Stimulated activated memory B cell treated with anti-CD40 and anti-IgM and Interleukin-4, amounts not matched to agents 10 μg/mL and 1 μg/mL and 100 μg/mL, for 72 hours (primary cell): ENCODE results near the gene PRSS21.

Experiments
- ATAC-seq: fragments of 150-1000 bp; cut with Tn5 transposase; 2 replicates; pipeline ENCODE4 v1.10.0; 2021
- H3K27ac Mint-ChIP-seq: one replicate; pipeline ENCODE4 v1.8.0; 2022; ENCODE audit warnings: mild to moderate bottlenecking, mixed read lengths
- H3K27me3 Mint-ChIP-seq: one replicate; pipeline ENCODE4 v1.8.0; 2022; ENCODE audit warnings: mixed read lengths
- H3K36me3 Mint-ChIP-seq: one replicate; pipeline ENCODE4 v1.8.0; 2022; ENCODE audit warnings: mixed read lengths
- H3K4me1 Mint-ChIP-seq: one replicate; pipeline ENCODE4 v1.8.0; 2022; ENCODE audit warnings: mixed read lengths
- H3K4me3 Mint-ChIP-seq: one replicate; pipeline ENCODE4 v1.8.0; 2022; ENCODE audit warnings: mild to moderate bottlenecking, moderate library complexity, mixed read lengths
- H3K9me3 Mint-ChIP-seq: one replicate; pipeline ENCODE4 v1.8.0; 2022; ENCODE audit warnings: mixed read lengths

The PRSS21 gene

GRCh38 chr16:2839650-2840450 is 22.8 kb downstream of the PRSS21 start:
- H3K4me3 Mint-ChIP-seq, result no peak overlapping the region
- no peak overlapping the region for H3K27ac Mint-ChIP-seq
- peaks cover 10% of the 10 kb centered on the region for H3K4me1 Mint-ChIP-seq
- no peaks in the 10 kb centered on the region for H3K9me3 Mint-ChIP-seq
- H3K36me3 Mint-ChIP-seq, result no peaks in the 10 kb centered on the region
- no peak for ATAC-seq
- peaks cover 39% of the 10 kb centered on the region for H3K27me3 Mint-ChIP-seq

- H3K27me3 Mint-ChIP-seq, result peaks cover 28% of the 10 kb centered on the region
- H3K36me3 Mint-ChIP-seq, result no peaks in the 10 kb centered on the region
- ATAC-seq, result no peak
- no peaks in the 10 kb centered on the region for H3K9me3 Mint-ChIP-seq
- no peak overlapping the region for H3K27ac Mint-ChIP-seq
- H3K4me1 Mint-ChIP-seq, result peaks cover 10% of the 10 kb centered on the region
- no peak overlapping the region for H3K4me3 Mint-ChIP-seq
Observed at GRCh38 chr16:2840914-2841313, 23.9 kb downstream of the PRSS21 start.

GRCh38 chr16:2841606-2842339 is 24.7 kb downstream of the PRSS21 start:
- peaks cover 10% of the 10 kb centered on the region for H3K4me1 Mint-ChIP-seq
- no peaks in the 10 kb centered on the region for H3K9me3 Mint-ChIP-seq
- peak overlapping the region; percentile 45 for H3K27ac Mint-ChIP-seq
- no peak for ATAC-seq
- H3K36me3 Mint-ChIP-seq, result no peaks in the 10 kb centered on the region
- H3K27me3 Mint-ChIP-seq, result peaks cover 27% of the 10 kb centered on the region
- H3K4me3 Mint-ChIP-seq, result peak overlapping the region; percentile 63

- H3K4me3 Mint-ChIP-seq, result peak overlapping the region; percentile 63
- no peaks in the 10 kb centered on the region for H3K9me3 Mint-ChIP-seq
- H3K4me1 Mint-ChIP-seq, result peaks cover 10% of the 10 kb centered on the region
- no peaks in the 10 kb centered on the region for H3K36me3 Mint-ChIP-seq
- ATAC-seq, result peak; percentile 59
- peak overlapping the region; percentile 45 for H3K27ac Mint-ChIP-seq
- H3K27me3 Mint-ChIP-seq, result peaks cover 27% of the 10 kb centered on the region
Observed at GRCh38 chr16:2842340-2843000, 25.4 kb downstream of the PRSS21 start.

- H3K4me1 Mint-ChIP-seq, result peaks cover 10% of the 10 kb centered on the region
- H3K9me3 Mint-ChIP-seq, result no peaks in the 10 kb centered on the region
- no peak for ATAC-seq
- no peak overlapping the region for H3K27ac Mint-ChIP-seq
- H3K4me3 Mint-ChIP-seq, result no peak overlapping the region
- H3K36me3 Mint-ChIP-seq, result no peaks in the 10 kb centered on the region
- peaks cover 19% of the 10 kb centered on the region for H3K27me3 Mint-ChIP-seq
Observed at GRCh38 chr16:2843526-2843925, 26.5 kb downstream of the PRSS21 start.

- peaks cover 33% of the 10 kb centered on the region for H3K27me3 Mint-ChIP-seq
- H3K27ac Mint-ChIP-seq, result no peak overlapping the region
- no peaks in the 10 kb centered on the region for H3K9me3 Mint-ChIP-seq
- peaks cover 10% of the 10 kb centered on the region for H3K4me1 Mint-ChIP-seq
- no peaks in the 10 kb centered on the region for H3K36me3 Mint-ChIP-seq
- no peak overlapping the region for H3K4me3 Mint-ChIP-seq
- ATAC-seq, result no peak
Observed at GRCh38 chr16:2845116-2845515, 28.1 kb downstream of the PRSS21 start.

- no peak overlapping the region for H3K27ac Mint-ChIP-seq
- H3K9me3 Mint-ChIP-seq, result no peaks in the 10 kb centered on the region
- ATAC-seq, result no peak
- H3K27me3 Mint-ChIP-seq, result peaks cover 43% of the 10 kb centered on the region
- no peaks in the 10 kb centered on the region for H3K36me3 Mint-ChIP-seq
- no peak overlapping the region for H3K4me3 Mint-ChIP-seq
- peaks cover 10% of the 10 kb centered on the region for H3K4me1 Mint-ChIP-seq
Observed at GRCh38 chr16:2846511-2847310, 29.7 kb downstream of the PRSS21 start.

GRCh38 chr16:2848933-2849725 is 32.1 kb downstream of the PRSS21 start:
- Mint-ChIP-seq H3K4me1 (no peaks in the 10 kb centered on the region), H3K27me3 (peaks cover 45% of the 10 kb centered on the region), H3K27ac (no peak overlapping the region)

GRCh38 chr16:2852003-2852730 is 35.1 kb downstream of the PRSS21 start:
- Mint-ChIP-seq H3K9me3 (peaks cover 14% of the 10 kb centered on the region), H3K4me1 (no peaks in the 10 kb centered on the region), H3K4me3 (no peak overlapping the region)

More at GRCh38 chr16:2848933-2849725, 32.1 kb downstream of the PRSS21 start:
- no peak overlapping the region for H3K4me3 Mint-ChIP-seq
- peaks cover 1% of the 10 kb centered on the region for H3K36me3 Mint-ChIP-seq
- H3K9me3 Mint-ChIP-seq, result peaks cover 2% of the 10 kb centered on the region
- ATAC-seq, result no peak

GRCh38 chr16:2852731-2853507 is 35.9 kb downstream of the PRSS21 start:
- Mint-ChIP-seq H3K27ac (no peak overlapping the region), H3K4me1 (peaks cover 6% of the 10 kb centered on the region), H3K27me3 (peaks cover 67% of the 10 kb centered on the region), H3K4me3 (no peak overlapping the region), H3K36me3 (peaks cover 8% of the 10 kb centered on the region), H3K9me3 (peaks cover 14% of the 10 kb centered on the region)
- peak; percentile 29 for ATAC-seq

More at GRCh38 chr16:2852003-2852730, 35.1 kb downstream of the PRSS21 start:
- peaks cover 64% of the 10 kb centered on the region for H3K27me3 Mint-ChIP-seq
- H3K27ac Mint-ChIP-seq, result no peak overlapping the region
- ATAC-seq, result no peak
- peaks cover 8% of the 10 kb centered on the region for H3K36me3 Mint-ChIP-seq

GRCh38 chr16:2853531-2854073 is 36.6 kb downstream of the PRSS21 start:
- Mint-ChIP-seq H3K4me1 (peaks cover 7% of the 10 kb centered on the region), H3K36me3 (peaks cover 8% of the 10 kb centered on the region), H3K4me3 (no peak overlapping the region), H3K9me3 (peaks cover 14% of the 10 kb centered on the region), H3K27me3 (peaks cover 72% of the 10 kb centered on the region), H3K27ac (no peak overlapping the region)
- no peak for ATAC-seq

GRCh38 chr16:2854700-2855309 is 37.8 kb downstream of the PRSS21 start:
- H3K36me3 Mint-ChIP-seq, result peaks cover 8% of the 10 kb centered on the region
- no peak overlapping the region for H3K27ac Mint-ChIP-seq
- H3K4me1 Mint-ChIP-seq, result peaks cover 7% of the 10 kb centered on the region
- no peak overlapping the region for H3K4me3 Mint-ChIP-seq
- peaks cover 14% of the 10 kb centered on the region for H3K9me3 Mint-ChIP-seq
- H3K27me3 Mint-ChIP-seq, result peaks cover 68% of the 10 kb centered on the region
- ATAC-seq, result no peak
